ENCODE results near the gene UHRF1.

DNA sequence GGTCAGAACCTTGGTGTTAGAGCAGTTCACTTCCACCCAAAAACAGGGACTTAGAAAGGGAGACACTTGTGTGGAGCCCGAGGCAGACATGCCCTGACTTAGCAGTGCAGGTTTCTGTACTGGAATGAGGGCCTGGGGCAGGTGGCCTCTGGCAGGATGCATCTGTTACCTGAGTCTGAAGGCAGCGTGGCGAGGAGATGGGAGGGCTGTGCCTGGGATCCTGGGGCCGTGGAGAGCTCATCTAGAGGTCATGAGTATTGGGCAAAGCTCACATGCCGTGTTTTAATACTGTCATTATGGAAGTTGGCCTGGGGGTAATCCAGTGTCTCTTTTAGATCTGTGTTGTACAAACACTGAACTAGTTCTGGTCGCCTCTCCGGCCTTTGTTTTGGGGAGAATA lies 81.0 kb downstream of the UHRF1 start:
- TF ChIP-seq EZH2 (IDR thresholded peaks at IDR 0.05): no peak
- TF ChIP-seq, protein P1, sequence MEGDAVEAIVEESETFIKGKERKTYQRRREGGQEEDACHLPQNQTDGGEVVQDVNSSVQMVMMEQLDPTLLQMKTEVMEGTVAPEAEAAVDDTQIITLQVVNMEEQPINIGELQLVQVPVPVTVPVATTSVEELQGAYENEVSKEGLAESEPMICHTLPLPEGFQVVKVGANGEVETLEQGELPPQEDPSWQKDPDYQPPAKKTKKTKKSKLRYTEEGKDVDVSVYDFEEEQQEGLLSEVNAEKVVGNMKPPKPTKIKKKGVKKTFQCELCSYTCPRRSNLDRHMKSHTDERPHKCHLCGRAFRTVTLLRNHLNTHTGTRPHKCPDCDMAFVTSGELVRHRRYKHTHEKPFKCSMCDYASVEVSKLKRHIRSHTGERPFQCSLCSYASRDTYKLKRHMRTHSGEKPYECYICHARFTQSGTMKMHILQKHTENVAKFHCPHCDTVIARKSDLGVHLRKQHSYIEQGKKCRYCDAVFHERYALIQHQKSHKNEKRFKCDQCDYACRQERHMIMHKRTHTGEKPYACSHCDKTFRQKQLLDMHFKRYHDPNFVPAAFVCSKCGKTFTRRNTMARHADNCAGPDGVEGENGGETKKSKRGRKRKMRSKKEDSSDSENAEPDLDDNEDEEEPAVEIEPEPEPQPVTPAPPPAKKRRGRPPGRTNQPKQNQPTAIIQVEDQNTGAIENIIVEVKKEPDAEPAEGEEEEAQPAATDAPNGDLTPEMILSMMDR (IDR thresholded peaks at IDR 0.05 in 2 of 3, conservative IDR thresholded peaks at IDR 0.05 in 1 of 3; ENCODE audit: borderline replicate concordance in 1 of 3, insufficient read depth in 1 of 3, low read depth in 2 of 3, low read length in 2 of 3): no peak
- TF ChIP-seq POLR2A (IDR thresholded peaks at IDR 0.05; ENCODE audit: borderline replicate concordance, extremely low read depth, insufficient read depth, insufficient read length): no peak
- no peak for TF ChIP-seq SIN3A (IDR thresholded peaks at IDR 0.05; ENCODE audit: low read depth)
- TF ChIP-seq EZH2phosphoT487 (IDR thresholded peaks at IDR 0.05; ENCODE audit: borderline replicate concordance): no peak
- no peak for TF ChIP-seq CBX3 (IDR thresholded peaks at IDR 0.05; ENCODE audit: low read depth)
- TF ChIP-seq, protein P2, sequence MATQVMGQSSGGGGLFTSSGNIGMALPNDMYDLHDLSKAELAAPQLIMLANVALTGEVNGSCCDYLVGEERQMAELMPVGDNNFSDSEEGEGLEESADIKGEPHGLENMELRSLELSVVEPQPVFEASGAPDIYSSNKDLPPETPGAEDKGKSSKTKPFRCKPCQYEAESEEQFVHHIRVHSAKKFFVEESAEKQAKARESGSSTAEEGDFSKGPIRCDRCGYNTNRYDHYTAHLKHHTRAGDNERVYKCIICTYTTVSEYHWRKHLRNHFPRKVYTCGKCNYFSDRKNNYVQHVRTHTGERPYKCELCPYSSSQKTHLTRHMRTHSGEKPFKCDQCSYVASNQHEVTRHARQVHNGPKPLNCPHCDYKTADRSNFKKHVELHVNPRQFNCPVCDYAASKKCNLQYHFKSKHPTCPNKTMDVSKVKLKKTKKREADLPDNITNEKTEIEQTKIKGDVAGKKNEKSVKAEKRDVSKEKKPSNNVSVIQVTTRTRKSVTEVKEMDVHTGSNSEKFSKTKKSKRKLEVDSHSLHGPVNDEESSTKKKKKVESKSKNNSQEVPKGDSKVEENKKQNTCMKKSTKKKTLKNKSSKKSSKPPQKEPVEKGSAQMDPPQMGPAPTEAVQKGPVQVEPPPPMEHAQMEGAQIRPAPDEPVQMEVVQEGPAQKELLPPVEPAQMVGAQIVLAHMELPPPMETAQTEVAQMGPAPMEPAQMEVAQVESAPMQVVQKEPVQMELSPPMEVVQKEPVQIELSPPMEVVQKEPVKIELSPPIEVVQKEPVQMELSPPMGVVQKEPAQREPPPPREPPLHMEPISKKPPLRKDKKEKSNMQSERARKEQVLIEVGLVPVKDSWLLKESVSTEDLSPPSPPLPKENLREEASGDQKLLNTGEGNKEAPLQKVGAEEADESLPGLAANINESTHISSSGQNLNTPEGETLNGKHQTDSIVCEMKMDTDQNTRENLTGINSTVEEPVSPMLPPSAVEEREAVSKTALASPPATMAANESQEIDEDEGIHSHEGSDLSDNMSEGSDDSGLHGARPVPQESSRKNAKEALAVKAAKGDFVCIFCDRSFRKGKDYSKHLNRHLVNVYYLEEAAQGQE (IDR thresholded peaks at IDR 0.05; ENCODE audit: low read depth): no peak
- TF ChIP-seq, protein P3, sequence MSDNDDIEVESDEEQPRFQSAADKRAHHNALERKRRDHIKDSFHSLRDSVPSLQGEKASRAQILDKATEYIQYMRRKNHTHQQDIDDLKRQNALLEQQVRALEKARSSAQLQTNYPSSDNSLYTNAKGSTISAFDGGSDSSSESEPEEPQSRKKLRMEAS (IDR thresholded peaks at IDR 0.05): no peak
- no peak for TF ChIP-seq YY1 (IDR thresholded peaks at IDR 0.05; ENCODE audit: extremely low read depth, insufficient replicate concordance, low read depth, low read length)
- no peak for TF ChIP-seq CEBPB (IDR thresholded peaks at IDR 0.05; ENCODE audit: low read depth)
- TF ChIP-seq JUND (IDR thresholded peaks at IDR 0.05): no peak
- no peak for TF ChIP-seq RAD21 (IDR thresholded peaks at IDR 0.05; ENCODE audit: low read depth)
